Fibroblast of villous mesenchyme (primary cell): ENCODE measurements around the gene PAFAH2. TPM values are rescaled to one million over a fixed set of nuclear protein-coding genes. Genes with fewer than 3 reads are reported as not detected.

Experiments used
- DNase-seq: peaks from one replicate; pipeline ENCODE4 v3.0.0-alpha.2; 2010; ENCODE audit warnings: low read depth
- H3K4me3 ChIP-seq: 2 replicates; pipeline ENCODE4 v1.5.1; 2011; ENCODE audit warnings: low read depth, mild to moderate bottlenecking, low read length
- total RNA-seq: library from RNA; depleted of rRNA; stranded (reverse); fragments of >200 nt; gene quantifications from 2 replicates; pipeline ENCODE4 v1.2.3, GENCODE V29; 2012
- TF ChIP-seq, protein P1 (sequence below): IDR thresholded peaks from 2 replicates; pipeline ENCODE4 v1.5.1; 2012; ENCODE audit warnings: low read depth, mild to moderate bottlenecking, low read length; ENCODE audit not compliant: insufficient read depth

The PAFAH2 gene
- total RNA-seq, 1 donor, result 11.2 TPM

DNA sequence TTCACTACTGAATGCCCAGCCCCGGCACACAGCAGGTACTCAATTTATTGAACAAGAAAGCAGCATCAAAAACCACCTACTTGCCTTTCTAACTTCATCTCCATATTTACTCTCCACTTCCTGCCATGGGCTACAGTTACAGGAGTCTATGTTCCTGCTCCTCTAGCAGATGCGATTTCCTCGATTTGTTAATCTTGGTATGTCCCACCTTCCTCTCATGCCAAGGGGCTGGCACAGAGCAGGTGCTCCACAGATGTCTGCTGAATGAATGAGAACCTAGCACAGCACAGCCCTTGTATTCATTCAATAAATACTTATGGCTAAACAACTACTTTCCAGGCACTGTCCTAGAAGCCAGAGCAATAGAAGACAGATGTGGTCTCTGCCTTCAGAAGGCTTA, 12.2 kb downstream of the PAFAH2 start:
- no peak overlapping the region for H3K4me3 ChIP-seq
- TF ChIP-seq, protein P1, sequence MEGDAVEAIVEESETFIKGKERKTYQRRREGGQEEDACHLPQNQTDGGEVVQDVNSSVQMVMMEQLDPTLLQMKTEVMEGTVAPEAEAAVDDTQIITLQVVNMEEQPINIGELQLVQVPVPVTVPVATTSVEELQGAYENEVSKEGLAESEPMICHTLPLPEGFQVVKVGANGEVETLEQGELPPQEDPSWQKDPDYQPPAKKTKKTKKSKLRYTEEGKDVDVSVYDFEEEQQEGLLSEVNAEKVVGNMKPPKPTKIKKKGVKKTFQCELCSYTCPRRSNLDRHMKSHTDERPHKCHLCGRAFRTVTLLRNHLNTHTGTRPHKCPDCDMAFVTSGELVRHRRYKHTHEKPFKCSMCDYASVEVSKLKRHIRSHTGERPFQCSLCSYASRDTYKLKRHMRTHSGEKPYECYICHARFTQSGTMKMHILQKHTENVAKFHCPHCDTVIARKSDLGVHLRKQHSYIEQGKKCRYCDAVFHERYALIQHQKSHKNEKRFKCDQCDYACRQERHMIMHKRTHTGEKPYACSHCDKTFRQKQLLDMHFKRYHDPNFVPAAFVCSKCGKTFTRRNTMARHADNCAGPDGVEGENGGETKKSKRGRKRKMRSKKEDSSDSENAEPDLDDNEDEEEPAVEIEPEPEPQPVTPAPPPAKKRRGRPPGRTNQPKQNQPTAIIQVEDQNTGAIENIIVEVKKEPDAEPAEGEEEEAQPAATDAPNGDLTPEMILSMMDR, result no peak
- DNase-seq, result no peak

DNA sequence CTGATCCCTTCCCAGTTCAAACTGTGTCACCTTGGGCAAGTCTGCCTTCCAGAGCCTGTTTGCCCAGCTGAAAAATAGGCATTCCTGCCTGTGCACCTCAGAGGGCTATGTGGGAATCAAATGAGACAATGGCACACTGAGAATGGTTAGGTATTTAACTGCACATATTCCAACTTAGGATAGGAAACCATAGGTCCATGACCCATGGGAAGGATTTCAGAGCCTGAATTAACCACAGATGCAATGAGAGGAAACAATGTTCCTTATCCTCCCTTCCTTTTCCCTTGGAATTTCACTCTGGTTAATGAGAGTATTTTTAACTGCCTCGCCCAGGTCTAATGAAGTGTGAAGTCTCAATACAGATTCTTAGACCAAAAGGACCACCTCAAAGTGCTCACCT, 12.7 kb downstream of the PAFAH2 start:
- TF ChIP-seq, protein P1, result no peak
- no peak for DNase-seq

DNA sequence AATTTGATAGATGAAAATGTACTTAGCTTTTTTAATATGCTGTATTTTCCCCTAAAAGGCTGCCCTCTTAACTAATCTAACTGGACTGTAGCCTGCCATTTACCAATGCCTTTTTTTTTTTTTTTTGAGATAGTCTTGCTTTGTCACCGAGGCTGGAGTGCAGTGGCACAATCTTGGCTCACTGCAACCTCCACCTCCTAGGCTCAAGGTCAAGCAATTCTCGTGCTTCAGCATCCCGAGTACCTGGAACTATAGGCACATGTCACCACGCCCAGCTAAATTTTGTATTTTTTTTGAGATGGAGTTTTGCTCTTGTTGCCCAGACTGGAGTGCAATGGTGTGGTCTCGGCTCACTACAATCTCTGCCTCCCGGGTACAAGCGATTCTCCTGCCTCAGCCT, 18.7 kb downstream of the PAFAH2 start:
- no peak overlapping the region for H3K4me3 ChIP-seq
- no peak for DNase-seq
- TF ChIP-seq, protein P1, result no peak

More for the DNA sequence above, 12.7 kb downstream of the PAFAH2 start:
- no peak overlapping the region for H3K4me3 ChIP-seq

DNA sequence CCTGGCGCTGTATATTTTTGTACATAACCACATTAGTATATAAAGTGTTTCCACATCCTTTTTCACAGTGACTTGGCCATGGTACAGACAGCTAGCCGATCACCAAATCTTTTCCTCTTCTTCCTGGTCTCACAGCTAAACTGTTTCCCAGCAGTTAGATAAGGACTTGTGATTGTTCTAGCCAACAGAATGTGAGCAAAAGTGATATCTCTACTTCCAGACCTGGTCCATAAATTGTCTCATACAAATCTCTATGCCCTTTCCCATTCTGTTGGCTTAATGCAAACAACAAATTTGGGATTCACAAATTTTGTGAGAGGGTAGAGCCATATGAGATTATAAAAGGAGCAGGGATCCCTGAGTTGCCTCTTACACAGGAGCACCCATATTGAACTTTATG, 19.5 kb downstream of the PAFAH2 start:
- H3K4me3 ChIP-seq, result no peak overlapping the region
- DNase-seq, result no peak
- TF ChIP-seq, protein P1, result no peak

DNA sequence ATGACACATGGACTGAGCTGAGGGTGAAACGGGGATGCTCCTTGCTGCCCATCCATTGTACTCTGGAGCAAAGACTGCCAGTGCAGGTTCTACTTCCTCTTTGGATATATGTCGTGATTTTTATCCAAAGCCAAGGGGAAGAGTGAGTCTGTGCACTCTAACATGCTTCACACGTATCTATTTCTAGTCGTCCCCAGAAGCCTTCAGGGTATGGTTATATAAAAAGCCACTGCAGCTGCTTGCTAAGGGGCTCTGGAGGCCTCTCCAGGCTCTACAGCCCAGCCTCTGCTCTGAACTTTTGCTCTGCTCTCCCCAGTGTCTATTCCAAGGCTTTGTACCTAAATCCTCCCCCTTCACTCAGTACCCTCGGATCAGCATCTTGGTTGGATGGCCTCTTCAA, 20.1 kb downstream of the PAFAH2 start:
- TF ChIP-seq, protein P1, result no peak
- no peak overlapping the region for H3K4me3 ChIP-seq
- no peak for DNase-seq

DNA sequence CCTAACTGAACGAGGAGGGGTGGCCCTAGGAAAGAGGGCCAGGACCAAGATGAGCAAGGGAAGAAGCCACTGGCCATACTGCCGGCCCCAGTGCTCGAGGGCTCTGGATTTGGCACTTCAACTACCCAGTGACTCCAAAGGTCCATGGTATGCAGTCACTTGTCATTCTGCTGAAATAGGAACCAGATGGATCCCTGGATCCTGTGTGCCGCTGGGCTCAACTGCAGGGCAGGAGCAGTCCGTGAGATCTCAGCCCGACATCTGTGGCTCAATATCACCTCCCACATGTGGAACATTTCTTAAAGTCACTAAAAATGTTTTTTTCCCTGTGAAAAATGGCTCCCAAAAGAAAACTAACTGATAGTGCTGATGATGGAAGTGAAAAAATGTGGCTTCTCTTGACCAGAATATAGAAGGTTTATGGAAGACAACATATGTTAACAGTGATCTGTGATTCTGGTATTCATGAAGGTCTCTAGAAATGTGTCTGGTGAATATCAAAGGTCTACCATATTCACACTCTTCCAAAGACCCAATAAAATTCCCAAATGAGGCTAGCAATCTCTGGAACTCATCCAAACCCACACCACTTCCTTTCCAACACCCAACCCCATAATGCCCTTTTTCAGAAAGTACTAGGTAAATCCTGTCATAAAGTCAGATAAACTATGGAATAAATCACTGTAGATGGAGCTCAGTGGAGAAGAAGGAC, 24.1 kb downstream of the PAFAH2 start:
- TF ChIP-seq, protein P1, result no peak
- DNase-seq, result peak; percentile 90

DNA sequence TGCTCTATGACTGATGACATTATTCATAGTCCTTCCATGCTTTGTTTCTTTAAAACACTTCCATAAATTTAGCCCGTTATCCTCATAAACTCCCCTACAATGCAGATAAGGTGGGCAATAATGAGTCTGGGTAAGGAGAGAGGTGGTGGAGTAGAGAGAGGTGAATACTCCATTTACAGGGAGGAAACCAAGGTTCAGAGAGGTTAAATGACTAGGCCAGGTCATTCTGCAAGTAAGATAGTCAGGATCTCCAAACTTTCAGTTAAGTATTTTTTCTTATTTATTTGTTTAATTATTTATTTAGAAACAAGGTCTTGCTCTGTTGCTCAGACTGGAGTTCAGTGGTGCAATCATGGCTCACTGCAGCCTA, 26.1 kb downstream of the PAFAH2 start:
- TF ChIP-seq, protein P1, result no peak
- no peak for DNase-seq
- H3K4me3 ChIP-seq, result no peak overlapping the region

More for the DNA sequence above, 24.1 kb downstream of the PAFAH2 start:
- H3K4me3 ChIP-seq, result no peak overlapping the region
